WTC11 (cell line): ENCODE results near the gene HSPB6. TPM values are rescaled to one million over a fixed set of nuclear protein-coding genes. Genes with fewer than 3 reads are reported as not detected.

Source experiments
- ATAC-seq: fragments of 200-7000 bp; cut with Tn5 transposase; 2 replicates; pipeline ENCODE4 v1.10.0; 2021; ENCODE audit warnings: mild to moderate bottlenecking, moderate library complexity
- CTCF ChIA-PET: fragments of 300-600 bp; sonication (Branson Sonifier 250); formaldehyde crosslinking; loops from one replicate; lab custom pipeline; 2021; ENCODE audit warnings: antibody characterized with exemption; lab: Charles Lee
- POLR2A ChIA-PET: fragments of 350-600 bp; sonication (Branson Sonifier 250); formaldehyde crosslinking; loops from one replicate; lab custom pipeline; 2021; ENCODE audit warnings: antibody characterized with exemption; lab: Charles Lee
- DNase-seq: peaks from one replicate; pipeline ENCODE4 v3.0.0; 2021; ENCODE audit warnings: low spot score
- H3K27ac Mint-ChIP-seq: 2 replicates; pipeline ENCODE4 v1.8.0; 2021; ENCODE audit warnings: mixed read lengths
- H3K27me3 Mint-ChIP-seq: 2 replicates; pipeline ENCODE4 v1.8.0; 2021; ENCODE audit warnings: low read depth, mild to moderate bottlenecking, moderate library complexity, mixed read lengths
- H3K36me3 Mint-ChIP-seq: 2 replicates; pipeline ENCODE4 v1.8.0; 2021; ENCODE audit warnings: mixed read lengths
- H3K4me1 Mint-ChIP-seq: 2 replicates; pipeline ENCODE4 v1.8.0; 2022; ENCODE audit warnings: mixed read lengths
- H3K4me3 Mint-ChIP-seq: 2 replicates; pipeline ENCODE4 v1.8.0; 2021; ENCODE audit warnings: mild to moderate bottlenecking, moderate library complexity, mixed read lengths
- H3K9me3 Mint-ChIP-seq: 2 replicates; pipeline ENCODE4 v1.8.0; 2021; ENCODE audit warnings: mixed read lengths
- ATF1 ChIP-seq: sonication (generic); formaldehyde crosslinking; IDR thresholded peaks from 2 replicates; pipeline ENCODE4 v1.8.1; 2023; ENCODE audit warnings: mild to moderate bottlenecking, moderate library complexity, missing genetic modification reagents
- CREB1 ChIP-seq: sonication (generic); formaldehyde crosslinking; IDR thresholded peaks from 2 replicates; pipeline ENCODE4 v1.8.0; 2023; ENCODE audit warnings: mild to moderate bottlenecking, missing genetic modification reagents
- EMX1 ChIP-seq: fragments of 250-450 bp; sonication (Bioruptor Pico); IDR thresholded peaks from 2 replicates; pipeline ENCODE4 v1.8.0; 2021; ENCODE audit warnings: mild to moderate bottlenecking
- ESRRA ChIP-seq: sonication (generic); formaldehyde crosslinking; IDR thresholded peaks from 2 replicates; pipeline ENCODE4 v1.8.1; 2022; ENCODE audit warnings: mild to moderate bottlenecking, missing genetic modification reagents, borderline replicate concordance
- ETV6 ChIP-seq: sonication (generic); formaldehyde crosslinking; IDR thresholded peaks from 2 replicates; pipeline ENCODE4 v1.8.1; 2022; ENCODE audit warnings: mild to moderate bottlenecking, missing genetic modification reagents
- FOXK1 ChIP-seq: sonication (generic); formaldehyde crosslinking; IDR thresholded peaks from 2 replicates; pipeline ENCODE4 v1.8.0; 2022; ENCODE audit warnings: mild to moderate bottlenecking, moderate library complexity, missing genetic modification reagents
- JUN ChIP-seq: sonication (generic); formaldehyde crosslinking; IDR thresholded peaks from 2 replicates; pipeline ENCODE4 v1.8.0; 2023; ENCODE audit warnings: mild to moderate bottlenecking, missing genetic modification reagents
- KAT7 ChIP-seq: sonication (generic); formaldehyde crosslinking; IDR thresholded peaks from 2 replicates; pipeline ENCODE4 v1.8.1; 2023; ENCODE audit warnings: missing genetic modification reagents, mild to moderate bottlenecking, borderline replicate concordance
- MLX ChIP-seq: sonication (generic); formaldehyde crosslinking; IDR thresholded peaks from 2 replicates; pipeline ENCODE4 v1.8.1; 2023; ENCODE audit warnings: mild to moderate bottlenecking, missing genetic modification reagents, moderate library complexity
- MXD4 ChIP-seq: fragments of 250-450 bp; sonication (Bioruptor Pico); IDR thresholded peaks from 2 replicates; pipeline ENCODE4 v1.8.0; 2021; ENCODE audit warnings: mild to moderate bottlenecking, moderate library complexity, borderline replicate concordance
- NR1H2 ChIP-seq: sonication (generic); formaldehyde crosslinking; IDR thresholded peaks from 2 replicates; pipeline ENCODE4 v1.9.0; 2021; ENCODE audit warnings: mild to moderate bottlenecking, moderate library complexity, missing genetic modification reagents
- NR2C2 ChIP-seq: sonication (generic); formaldehyde crosslinking; IDR thresholded peaks from 2 replicates; pipeline ENCODE4 v1.8.0; 2022; ENCODE audit warnings: mild to moderate bottlenecking, missing genetic modification reagents
- NR3C1 ChIP-seq: sonication (generic); formaldehyde crosslinking; conservative IDR thresholded peaks from 2 replicates; pipeline ENCODE4 v1.8.1; 2023; ENCODE audit warnings: low read depth, mild to moderate bottlenecking, missing genetic modification reagents
- OVOL2 ChIP-seq: fragments of 250-450 bp; sonication (Bioruptor Pico); IDR thresholded peaks from 2 replicates; pipeline ENCODE4 v1.9.0; 2021; ENCODE audit warnings: mild to moderate bottlenecking, borderline replicate concordance
- SMAD3 ChIP-seq: sonication (generic); formaldehyde crosslinking; IDR thresholded peaks from 2 replicates; pipeline ENCODE4 v1.8.0; 2022; ENCODE audit warnings: missing genetic modification reagents, mild to moderate bottlenecking, borderline replicate concordance
- SMAD4 ChIP-seq: sonication (generic); formaldehyde crosslinking; IDR thresholded peaks from 2 replicates; pipeline ENCODE4 v1.8.0; 2022; ENCODE audit warnings: mild to moderate bottlenecking, missing genetic modification reagents
- TEAD1 ChIP-seq: sonication (generic); formaldehyde crosslinking; IDR thresholded peaks from 2 replicates; pipeline ENCODE4 v1.8.0; 2022; ENCODE audit warnings: mild to moderate bottlenecking, missing genetic modification reagents
- TEAD4 ChIP-seq: sonication (generic); formaldehyde crosslinking; IDR thresholded peaks from 2 replicates; pipeline ENCODE4 v1.8.0; 2022; ENCODE audit warnings: mild to moderate bottlenecking, missing genetic modification reagents
- TP53 ChIP-seq: sonication (generic); formaldehyde crosslinking; IDR thresholded peaks from 2 replicates; pipeline ENCODE4 v1.8.1; 2023; ENCODE audit warnings: mild to moderate bottlenecking, missing genetic modification reagents
- ZNF219 ChIP-seq: sonication (generic); formaldehyde crosslinking; IDR thresholded peaks from 2 replicates; pipeline ENCODE4 v1.8.0; 2023; ENCODE audit warnings: missing genetic modification reagents, mild to moderate bottlenecking, borderline replicate concordance
- ZNF317 ChIP-seq: sonication (generic); formaldehyde crosslinking; IDR thresholded peaks from 2 replicates; pipeline ENCODE4 v1.8.1; 2023; ENCODE audit warnings: low read depth, mild to moderate bottlenecking, moderate library complexity, missing genetic modification reagents, borderline replicate concordance
- total RNA-seq: library from RNA; stranded (reverse); gene quantifications from 3 replicates; pipeline ENCODE4 v1.2.3, GENCODE V29; 2021
- TF ChIP-seq, protein P1 (sequence below): sonication (generic); formaldehyde crosslinking; IDR thresholded peaks from 2 replicates; pipeline ENCODE4 v1.8.0; 2022; ENCODE audit warnings: mild to moderate bottlenecking, missing genetic modification reagents
- TF ChIP-seq, protein P2 (sequence below): sonication (generic); formaldehyde crosslinking; IDR thresholded peaks from 2 replicates; pipeline ENCODE4 v1.8.0; 2023; ENCODE audit warnings: missing genetic modification reagents

HSPB6 gene
- total RNA-seq, 1 experiment from 2014 or later = 1.7 TPM

DNA sequence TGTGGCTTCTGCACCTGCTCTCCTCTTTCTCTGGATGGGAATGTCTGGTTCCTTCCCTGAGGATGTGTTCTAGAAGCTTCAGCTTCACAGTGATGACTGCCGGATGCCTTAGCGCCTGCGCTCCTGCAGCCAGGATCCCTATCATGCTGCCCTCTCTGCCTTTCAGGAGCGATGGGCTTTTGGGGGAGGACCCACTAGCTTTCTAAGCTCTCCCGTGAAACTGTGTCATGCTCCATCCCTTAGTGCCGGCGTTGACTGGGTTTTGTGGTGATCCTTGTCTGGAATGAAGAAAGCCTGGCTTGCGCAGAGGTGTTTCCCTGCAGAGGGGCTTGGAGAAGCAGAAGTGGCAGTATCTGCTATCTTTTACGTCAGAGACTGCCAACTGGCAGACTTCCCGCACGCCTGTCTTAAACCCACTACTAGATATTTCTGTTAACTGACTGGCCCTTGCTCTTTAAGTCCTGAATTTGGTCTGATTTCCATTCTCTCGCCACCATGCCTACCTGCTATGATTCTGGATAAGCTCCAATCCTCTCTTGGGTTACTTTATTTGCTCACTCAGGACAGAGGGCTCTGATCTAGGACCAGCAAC lies 42.8 kb downstream of the HSPB6 start:
- Mint-ChIP-seq H3K4me1 (peaks cover 41% of the 10 kb centered on the region), H3K36me3 (no peaks in the 10 kb centered on the region), H3K4me3 (no peak overlapping the region), H3K9me3 (no peaks in the 10 kb centered on the region), H3K27ac (0 out of 2 replicates have a peak overlapping the region, but pooled peaks have one; percentile 37), H3K27me3 (peaks cover 5% of the 10 kb centered on the region)
- ATAC-seq = no peak
- POLR2A ChIA-PET = interaction anchor here (0.7 to 4.0 kb wide), 3 partner anchors 11 to 106 kb away, joined by 3 to 14 read pairs (median 3); partner anchors contain the start of gene ZBTB32
- DNase-seq = no peak
- CTCF ChIA-PET = interaction anchor here (0.9 to 2.7 kb wide), 7 partner anchors 11 to 204 kb away, joined by 3 to 16 read pairs (median 7); no protein-coding TSS in a partner anchor
- TF ChIP-seq TEAD4 (CRISPR knock-in tag) (no peak), ESRRA (CRISPR knock-in tag) (no peak), OVOL2 (CRISPR knock-in tag) (no peak), ZNF219 (CRISPR knock-in tag) (no peak), TEAD1 (no peak)
- TF ChIP-seq, protein P1, sequence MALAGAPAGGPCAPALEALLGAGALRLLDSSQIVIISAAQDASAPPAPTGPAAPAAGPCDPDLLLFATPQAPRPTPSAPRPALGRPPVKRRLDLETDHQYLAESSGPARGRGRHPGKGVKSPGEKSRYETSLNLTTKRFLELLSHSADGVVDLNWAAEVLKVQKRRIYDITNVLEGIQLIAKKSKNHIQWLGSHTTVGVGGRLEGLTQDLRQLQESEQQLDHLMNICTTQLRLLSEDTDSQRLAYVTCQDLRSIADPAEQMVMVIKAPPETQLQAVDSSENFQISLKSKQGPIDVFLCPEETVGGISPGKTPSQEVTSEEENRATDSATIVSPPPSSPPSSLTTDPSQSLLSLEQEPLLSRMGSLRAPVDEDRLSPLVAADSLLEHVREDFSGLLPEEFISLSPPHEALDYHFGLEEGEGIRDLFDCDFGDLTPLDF (CRISPR knock-in tag) = no peak

GRCh38 chr19:35713506-35713850 lies 43.4 kb downstream of the HSPB6 start:
- no peaks in the 10 kb centered on the region for H3K36me3 Mint-ChIP-seq
- POLR2A ChIA-PET = interaction anchor here (1.3 to 4.0 kb wide), 2 partner anchors 10 to 27 kb away, joined by 3 to 14 read pairs; partner anchors contain the start of gene ZBTB32
- no peak for ATAC-seq
- DNase-seq = no peak
- 0 out of 2 replicates have a peak overlapping the region, but pooled peaks have one; percentile 37 for H3K27ac Mint-ChIP-seq
- H3K27me3 Mint-ChIP-seq = peaks cover 8% of the 10 kb centered on the region
- no peak overlapping the region for H3K4me3 Mint-ChIP-seq
- TF ChIP-seq, protein P2, sequence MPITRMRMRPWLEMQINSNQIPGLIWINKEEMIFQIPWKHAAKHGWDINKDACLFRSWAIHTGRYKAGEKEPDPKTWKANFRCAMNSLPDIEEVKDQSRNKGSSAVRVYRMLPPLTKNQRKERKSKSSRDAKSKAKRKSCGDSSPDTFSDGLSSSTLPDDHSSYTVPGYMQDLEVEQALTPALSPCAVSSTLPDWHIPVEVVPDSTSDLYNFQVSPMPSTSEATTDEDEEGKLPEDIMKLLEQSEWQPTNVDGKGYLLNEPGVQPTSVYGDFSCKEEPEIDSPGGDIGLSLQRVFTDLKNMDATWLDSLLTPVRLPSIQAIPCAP (CRISPR knock-in tag) = no peak
- no peak for TF ChIP-seq MLX (CRISPR knock-in tag)
- no peak for TF ChIP-seq NR3C1 (CRISPR knock-in tag)
- no peak for TF ChIP-seq ATF1 (CRISPR knock-in tag)
- no peak for TF ChIP-seq ETV6
- TF ChIP-seq SMAD4 (CRISPR knock-in tag) = no peak
- no peak for TF ChIP-seq CREB1
- TF ChIP-seq, all 79 proteins: peak for 0
- H3K9me3 Mint-ChIP-seq = no peaks in the 10 kb centered on the region
- peaks cover 41% of the 10 kb centered on the region for H3K4me1 Mint-ChIP-seq
- CTCF ChIA-PET = interaction anchor here (1.2 to 2.4 kb wide), 3 partner anchors 11 to 203 kb away, joined by 3 to 8 read pairs (median 7); no protein-coding TSS in a partner anchor

DNA sequence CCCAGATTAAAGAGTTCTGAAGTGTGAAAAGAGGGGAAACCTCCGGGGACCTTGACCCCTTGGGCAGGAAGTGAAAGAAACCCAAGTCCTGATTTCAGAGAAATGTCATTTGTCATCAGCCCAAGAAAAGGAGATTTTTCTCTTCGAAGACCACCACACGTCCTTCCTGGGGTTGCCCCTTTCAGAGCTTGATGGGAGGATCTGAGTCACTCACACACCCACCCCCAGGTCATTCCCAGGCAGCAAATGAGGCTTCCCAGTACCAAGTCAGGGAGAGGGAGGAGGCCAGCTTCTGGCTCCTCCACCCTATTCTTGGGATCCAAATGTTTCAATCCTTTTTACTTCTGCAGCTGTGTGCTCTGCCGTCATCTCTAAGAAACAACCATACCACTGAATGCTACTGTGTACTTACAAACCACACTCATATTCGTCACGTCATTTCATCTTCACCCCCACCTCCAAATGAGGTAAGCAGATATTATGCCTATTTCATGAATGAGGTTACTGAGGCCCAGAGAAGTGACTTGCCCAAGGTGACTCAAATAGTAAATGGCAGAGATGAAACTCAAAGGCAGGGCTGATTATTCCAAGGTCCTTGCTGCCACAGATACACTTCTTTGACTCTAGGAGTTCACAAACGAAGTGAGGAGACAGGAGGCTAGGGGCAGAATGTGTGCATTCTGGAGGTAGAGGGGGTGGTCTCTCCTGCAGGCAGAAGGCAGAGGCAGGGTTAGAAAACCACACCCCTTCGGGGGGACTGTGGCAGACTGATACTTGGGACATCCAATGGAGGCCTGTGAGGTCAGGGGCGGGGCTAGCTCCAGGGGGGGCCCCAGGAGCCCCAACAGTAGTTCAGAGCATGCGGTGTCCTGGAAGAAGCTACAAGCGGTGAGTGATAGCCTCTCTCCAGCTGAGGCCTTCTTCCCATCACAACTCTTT lies 44.0 kb downstream of the HSPB6 start:
- Mint-ChIP-seq H3K9me3 (no peaks in the 10 kb centered on the region), H3K36me3 (no peaks in the 10 kb centered on the region), H3K4me3 (no peak overlapping the region), H3K27ac (no peak overlapping the region), H3K27me3 (peaks cover 8% of the 10 kb centered on the region), H3K4me1 (peaks cover 41% of the 10 kb centered on the region)
- DNase-seq = peak; percentile 46
- ChIA-PET POLR2A (interaction anchor here (1.3 to 4.0 kb wide), 2 partner anchors 10 to 28 kb away, joined by 3 to 14 read pairs; partner anchors contain the start of gene ZBTB32), CTCF (interaction anchor here (1.2 to 2.4 kb wide), 4 partner anchors 10 to 203 kb away, joined by 3 to 8 read pairs (median 7); no protein-coding TSS in a partner anchor)
- no peak for ATAC-seq
- TF ChIP-seq FOXK1 = no peak
- TF ChIP-seq NR3C1 (CRISPR knock-in tag) = no peak
- TF ChIP-seq JUN (CRISPR knock-in tag) = no peak
- no peak for TF ChIP-seq NR1H2 (CRISPR knock-in tag)
- no peak for TF ChIP-seq MXD4
- TF ChIP-seq ZNF317 (CRISPR knock-in tag) = no peak
- no peak for TF ChIP-seq KAT7
- no peak for TF ChIP-seq TP53 (CRISPR knock-in tag)
- no peak for TF ChIP-seq NR2C2 (CRISPR knock-in tag)
- TF ChIP-seq ZNF219 (CRISPR knock-in tag) = no peak
- TF ChIP-seq, protein P2 (CRISPR knock-in tag) = no peak
- TF ChIP-seq SMAD3 (CRISPR knock-in tag) = no peak
- no peak for TF ChIP-seq EMX1 (CRISPR knock-in tag)
